ENCODE data around the gene CELA2B.

GRCh38 chr1:15540186-15540585, 64.3 kb downstream of the CELA2B start:
- TF ChIP-seq TCF12 (IDR thresholded peaks at IDR 0.05; ENCODE audit: low read depth, low read length) (no peak), TAF1 (IDR thresholded peaks at IDR 0.05; ENCODE audit: low read depth, low read length) (no peak)

All from H1 (cell line).